Nephron progenitor cell (in vitro differentiated cells): Measurements from ENCODE around the gene PLA2G4C.

ENCODE experiments used
- DNase-seq: peaks from one replicate; pipeline ENCODE4 v3.0.0; 2021
- H3K27ac Mint-ChIP-seq: 2 replicates; pipeline ENCODE4 v1.8.0; 2021; ENCODE audit warnings: mild to moderate bottlenecking, moderate library complexity, mixed read lengths
- H3K27me3 Mint-ChIP-seq: 2 replicates; pipeline ENCODE4 v1.8.0; 2021; ENCODE audit warnings: mild to moderate bottlenecking, low read depth, mixed read lengths; ENCODE audit not compliant: poor library complexity
- H3K36me3 Mint-ChIP-seq: 2 replicates; pipeline ENCODE4 v1.8.0; 2021; ENCODE audit warnings: low read depth, mixed read lengths
- H3K4me1 Mint-ChIP-seq: 2 replicates; pipeline ENCODE4 v1.8.0; 2021; ENCODE audit warnings: mixed read lengths
- H3K4me3 Mint-ChIP-seq: 2 replicates; pipeline ENCODE4 v1.8.0; 2021; ENCODE audit warnings: mild to moderate bottlenecking, moderate library complexity, mixed read lengths
- H3K9me3 Mint-ChIP-seq: 2 replicates; pipeline ENCODE4 v1.8.0; 2021; ENCODE audit warnings: mild to moderate bottlenecking, moderate library complexity, mixed read lengths
- CTCF ChIP-seq: fragments of 200-600 bp; sonication (generic); IDR thresholded peaks from 2 replicates; pipeline ENCODE4 v1.5.0; 2021; ENCODE audit warnings: antibody characterized with exemption

The PLA2G4C gene

GRCh38 chr19:48023011-48023410, 87.6 kb downstream of the PLA2G4C start:
- H3K27me3 Mint-ChIP-seq, result peaks cover 76% of the 10 kb centered on the region
- TF ChIP-seq CTCF, result no peak
- H3K4me3 Mint-ChIP-seq, result no peak overlapping the region
- DNase-seq, result no peak
- H3K27ac Mint-ChIP-seq, result no peak overlapping the region
- H3K36me3 Mint-ChIP-seq, result no peaks in the 10 kb centered on the region
- no peaks in the 10 kb centered on the region for H3K9me3 Mint-ChIP-seq
- no peaks in the 10 kb centered on the region for H3K4me1 Mint-ChIP-seq

GRCh38 chr19:48020686-48021085, 89.9 kb downstream of the PLA2G4C start:
- TF ChIP-seq CTCF, result no peak
- H3K9me3 Mint-ChIP-seq, result no peaks in the 10 kb centered on the region
- H3K36me3 Mint-ChIP-seq, result no peaks in the 10 kb centered on the region
- DNase-seq, result no peak
- H3K27me3 Mint-ChIP-seq, result peaks cover 75% of the 10 kb centered on the region
- no peak overlapping the region for H3K27ac Mint-ChIP-seq
- H3K4me3 Mint-ChIP-seq, result no peak overlapping the region
- H3K4me1 Mint-ChIP-seq, result no peaks in the 10 kb centered on the region

DNA sequence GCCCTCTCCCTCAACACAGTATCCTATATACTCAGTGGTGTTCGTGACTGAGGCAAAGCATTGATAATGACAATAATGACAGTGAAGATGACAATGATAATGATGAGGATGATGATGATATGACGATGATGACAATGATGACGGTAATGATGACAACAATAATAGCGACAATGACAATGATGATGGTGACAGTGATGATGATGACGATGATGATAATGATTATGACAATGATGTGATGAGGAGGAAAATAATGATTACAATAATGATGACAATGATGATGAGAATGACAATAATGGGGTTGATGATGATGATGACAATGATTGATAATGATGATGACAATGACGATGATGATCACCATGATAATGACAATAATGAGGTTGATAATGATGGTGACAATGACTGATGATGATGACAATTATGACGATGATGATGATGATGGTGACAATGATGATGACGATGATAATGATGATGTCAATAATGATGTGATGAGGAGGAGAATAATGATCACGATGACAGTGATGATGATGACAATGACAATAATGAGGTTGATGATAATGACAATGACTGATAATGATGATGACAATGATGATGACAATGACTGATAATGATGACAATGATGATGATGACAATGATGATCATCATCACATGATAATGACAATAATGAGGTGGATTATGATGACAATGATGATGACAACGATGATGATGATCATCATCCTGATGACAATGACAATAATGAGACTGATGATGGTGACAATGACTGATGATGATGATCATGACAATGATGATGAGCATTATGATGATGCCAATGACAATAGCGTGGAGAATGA, 99.5 kb downstream of the PLA2G4C start:
- Mint-ChIP-seq H3K27me3 (peaks cover 22% of the 10 kb centered on the region), H3K4me1 (no peaks in the 10 kb centered on the region)
- TF ChIP-seq CTCF, result no peak

GRCh38 chr19:48006762-48007161, 103.9 kb downstream of the PLA2G4C start:
- Mint-ChIP-seq H3K27me3 (peaks cover 24% of the 10 kb centered on the region), H3K27ac (no peak overlapping the region), H3K36me3 (no peaks in the 10 kb centered on the region), H3K4me1 (no peaks in the 10 kb centered on the region), H3K4me3 (no peak overlapping the region), H3K9me3 (peaks cover 18% of the 10 kb centered on the region)
- no peak for DNase-seq
- no peak for TF ChIP-seq CTCF

More for the DNA sequence above, 99.5 kb downstream of the PLA2G4C start:
- H3K9me3 Mint-ChIP-seq, result peaks cover 15% of the 10 kb centered on the region
- no peaks in the 10 kb centered on the region for H3K36me3 Mint-ChIP-seq
- no peak for DNase-seq
- H3K27ac Mint-ChIP-seq, result no peak overlapping the region
- no peak overlapping the region for H3K4me3 Mint-ChIP-seq

GRCh38 chr19:48004236-48004635, 106.4 kb downstream of the PLA2G4C start:
- Mint-ChIP-seq H3K4me1 (no peaks in the 10 kb centered on the region), H3K36me3 (no peaks in the 10 kb centered on the region), H3K27me3 (peaks cover 33% of the 10 kb centered on the region), H3K9me3 (peaks cover 30% of the 10 kb centered on the region), H3K4me3 (no peak overlapping the region), H3K27ac (no peak overlapping the region)
- DNase-seq, result no peak
- TF ChIP-seq CTCF, result no peak

DNA sequence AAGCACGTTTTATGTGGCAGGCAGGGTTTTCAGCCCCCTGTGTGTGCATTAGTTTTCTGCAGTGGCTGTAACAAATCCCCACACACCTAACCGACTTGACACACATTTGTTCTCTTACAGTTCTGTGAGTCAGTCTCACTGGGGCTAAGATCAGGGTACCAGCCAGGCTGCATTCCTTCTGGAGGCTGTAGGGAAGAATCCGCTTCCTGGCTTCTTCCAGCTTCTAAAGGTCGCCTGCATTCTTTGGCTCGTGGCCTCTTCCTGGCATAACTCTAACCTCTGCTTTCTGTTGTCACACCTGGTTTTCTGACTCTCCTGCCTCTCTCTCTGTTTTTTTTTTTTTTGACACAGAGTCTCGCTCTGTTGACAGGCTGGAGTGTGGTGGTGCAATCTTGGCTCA, 109.8 kb downstream of the PLA2G4C start:
- H3K36me3 Mint-ChIP-seq, result no peaks in the 10 kb centered on the region
- H3K27ac Mint-ChIP-seq, result no peak overlapping the region
- TF ChIP-seq CTCF, result no peak
- DNase-seq, result no peak
- peaks cover 32% of the 10 kb centered on the region for H3K27me3 Mint-ChIP-seq
- H3K4me1 Mint-ChIP-seq, result no peaks in the 10 kb centered on the region
- peaks cover 29% of the 10 kb centered on the region for H3K9me3 Mint-ChIP-seq
- no peak overlapping the region for H3K4me3 Mint-ChIP-seq
